HepG2 (cell line): ENCODE data around the gene CLEC16A. TPM values are rescaled to one million over a fixed set of nuclear protein-coding genes. Genes with fewer than 3 reads are reported as not detected.

Source experiments
- AHR ChIP-seq: IDR thresholded peaks from 2 replicates; pipeline ENCODE4 v1.6.1; 2018; ENCODE audit warnings: missing genetic modification reagents, missing compliant biosample characterization
- CHD2 ChIP-seq: IDR thresholded peaks from 2 replicates; pipeline ENCODE4 v1.6.1; 2011; ENCODE audit warnings: low read depth, low read length, improper control_type of control experiment
- EZH2 ChIP-seq: conservative IDR thresholded peaks from 2 replicates; pipeline ENCODE4 v1.6.1; 2012; ENCODE audit warnings: mild to moderate bottlenecking, low read depth, low read length, moderate library complexity
- FIP1L1 ChIP-seq: fragments of 200-400 bp; formaldehyde crosslinking; IDR thresholded peaks from 2 replicates; pipeline ENCODE4 v1.6.1; 2018; ENCODE audit warnings: low read depth, mild to moderate bottlenecking, low read length, moderate library complexity, borderline replicate concordance; ENCODE audit not compliant: insufficient read depth
- HOXD1 ChIP-seq: sonication (generic); formaldehyde crosslinking; IDR thresholded peaks from 2 replicates; pipeline ENCODE4 v1.5.0; 2020; ENCODE audit warnings: missing genetic modification reagents
- IKZF4 ChIP-seq: sonication (generic); formaldehyde crosslinking; IDR thresholded peaks from 2 replicates; pipeline ENCODE4 v1.5.1; 2020; ENCODE audit warnings: borderline replicate concordance, mild to moderate bottlenecking, low read depth, missing genetic modification reagents; ENCODE audit errors: not compliant biosample characterization
- SMC3 ChIP-seq: IDR thresholded peaks from 2 replicates; pipeline ENCODE4 v1.6.1; 2011; ENCODE audit warnings: low read length, improper control_type of control experiment
- TAF1 ChIP-seq: sonication (generic); formaldehyde crosslinking; IDR thresholded peaks from 2 replicates; pipeline ENCODE4 v1.4.0; 2020; ENCODE audit warnings: missing genetic modification reagents
- ZMYM3 ChIP-seq: sonication (generic); formaldehyde crosslinking; IDR thresholded peaks from 2 replicates; pipeline ENCODE4 v1.5.1; 2020; ENCODE audit warnings: mild to moderate bottlenecking, missing genetic modification reagents
- polyA plus RNA-seq, 8 experiments: library from polyadenylated mRNA; depleted of rRNA in 3 of 8; stranded (reverse) in 7 of 8; unstranded in 1 of 8; fragments of >200 nt; fragmentation: Illumina TruSeq in 4 of 8; extraction: Trizol in 4 of 8; gene quantifications; 2 replicates each; pipeline versions ENCODE4 v1.2.1 to v1.2.3, GENCODE V29; 2011 to 2016; ENCODE audit warnings: low read depth in 4 of 8, missing spikeins in 1 of 8, mixed read lengths in 1 of 8; ENCODE audit not compliant: insufficient read depth in 1 of 8
- total RNA-seq, 5 experiments: library from RNA; depleted of rRNA; stranded (reverse); fragments of >200 nt; fragmentation: Illumina TruSeq; extraction: Trizol; gene quantifications; 2 replicates each; pipeline ENCODE4 v1.2.3, GENCODE V29; 2016; ENCODE audit warnings: low read depth in 1 of 5
- TF ChIP-seq, protein P1 (sequence below): sonication (generic); formaldehyde crosslinking; IDR thresholded peaks from 2 replicates; pipeline ENCODE4 v1.4.0; 2020; ENCODE audit warnings: missing genetic modification reagents, borderline replicate concordance
- TF ChIP-seq, protein P2 (sequence below): IDR thresholded peaks from 2 replicates; pipeline ENCODE4 v1.6.1; 2016; ENCODE audit warnings: low read depth
- TF ChIP-seq, protein P3 (sequence below): sonication (generic); formaldehyde crosslinking; IDR thresholded peaks from 2 replicates; pipeline ENCODE4 v1.4.0; 2020; ENCODE audit warnings: missing genetic modification reagents
- TF ChIP-seq, protein P4 (sequence below): IDR thresholded peaks from 2 replicates; pipeline ENCODE4 v1.4.0; 2020; ENCODE audit warnings: mild to moderate bottlenecking, missing genetic modification reagents
- TF ChIP-seq, protein P5 (sequence below): sonication (generic); formaldehyde crosslinking; IDR thresholded peaks from 2 replicates; pipeline ENCODE4 v1.8.1; 2022; ENCODE audit warnings: low read depth, mild to moderate bottlenecking, missing genetic modification reagents

The CLEC16A gene
- total and polyA plus RNA-seq, 2 of the 13 experiments (the other 11 are each of a cell fraction or from before 2014, with no cell fraction given) = 8.5 to 10.3 TPM

DNA sequence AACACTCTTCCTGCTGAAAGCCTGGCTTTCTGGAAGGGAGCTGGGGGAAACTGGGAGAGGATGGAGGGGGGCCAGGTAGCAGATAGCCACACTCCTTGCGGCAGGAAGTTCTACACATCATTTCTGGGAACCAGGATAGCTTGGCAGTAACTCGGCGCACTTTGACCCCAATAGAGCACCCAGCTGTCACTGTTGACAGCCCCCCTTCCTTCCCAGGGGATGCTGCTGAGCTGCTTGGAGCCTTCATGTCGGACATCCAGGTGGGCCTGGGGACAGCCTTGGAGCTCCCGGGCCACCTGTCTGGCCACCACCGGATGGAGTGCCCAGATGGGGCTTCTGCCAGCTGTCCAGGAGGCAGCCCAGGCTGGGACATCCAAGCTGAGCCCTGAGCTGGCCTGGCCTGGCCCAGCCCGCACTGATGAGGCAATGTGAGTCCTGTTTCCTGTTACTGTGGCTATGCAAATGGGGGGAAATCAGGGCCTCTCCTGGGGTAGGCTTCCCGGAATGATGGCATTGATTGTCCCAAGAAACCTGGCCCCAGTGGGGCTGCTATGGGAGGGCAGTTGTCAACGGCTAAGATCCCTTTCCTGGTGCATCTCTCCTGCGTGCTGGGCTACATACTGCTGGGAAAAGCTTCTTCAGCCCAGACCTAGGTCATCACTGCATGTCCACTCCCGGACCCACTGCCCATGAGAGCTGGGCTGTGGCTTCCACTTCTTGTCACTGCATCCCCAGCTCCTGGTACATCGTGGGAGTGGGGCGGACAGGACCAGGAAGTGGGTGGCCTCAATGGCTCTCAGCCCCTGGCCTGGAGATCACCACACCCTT lies 261.6 kb downstream of the CLEC16A start (continued):
- TF ChIP-seq, protein P1, sequence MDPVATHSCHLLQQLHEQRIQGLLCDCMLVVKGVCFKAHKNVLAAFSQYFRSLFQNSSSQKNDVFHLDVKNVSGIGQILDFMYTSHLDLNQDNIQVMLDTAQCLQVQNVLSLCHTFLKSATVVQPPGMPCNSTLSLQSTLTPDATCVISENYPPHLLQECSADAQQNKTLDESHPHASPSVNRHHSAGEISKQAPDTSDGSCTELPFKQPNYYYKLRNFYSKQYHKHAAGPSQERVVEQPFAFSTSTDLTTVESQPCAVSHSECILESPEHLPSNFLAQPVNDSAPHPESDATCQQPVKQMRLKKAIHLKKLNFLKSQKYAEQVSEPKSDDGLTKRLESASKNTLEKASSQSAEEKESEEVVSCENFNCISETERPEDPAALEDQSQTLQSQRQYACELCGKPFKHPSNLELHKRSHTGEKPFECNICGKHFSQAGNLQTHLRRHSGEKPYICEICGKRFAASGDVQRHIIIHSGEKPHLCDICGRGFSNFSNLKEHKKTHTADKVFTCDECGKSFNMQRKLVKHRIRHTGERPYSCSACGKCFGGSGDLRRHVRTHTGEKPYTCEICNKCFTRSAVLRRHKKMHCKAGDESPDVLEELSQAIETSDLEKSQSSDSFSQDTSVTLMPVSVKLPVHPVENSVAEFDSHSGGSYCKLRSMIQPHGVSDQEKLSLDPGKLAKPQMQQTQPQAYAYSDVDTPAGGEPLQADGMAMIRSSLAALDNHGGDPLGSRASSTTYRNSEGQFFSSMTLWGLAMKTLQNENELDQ = no peak
- TF ChIP-seq CHD2 = no peak
- TF ChIP-seq, protein P2, sequence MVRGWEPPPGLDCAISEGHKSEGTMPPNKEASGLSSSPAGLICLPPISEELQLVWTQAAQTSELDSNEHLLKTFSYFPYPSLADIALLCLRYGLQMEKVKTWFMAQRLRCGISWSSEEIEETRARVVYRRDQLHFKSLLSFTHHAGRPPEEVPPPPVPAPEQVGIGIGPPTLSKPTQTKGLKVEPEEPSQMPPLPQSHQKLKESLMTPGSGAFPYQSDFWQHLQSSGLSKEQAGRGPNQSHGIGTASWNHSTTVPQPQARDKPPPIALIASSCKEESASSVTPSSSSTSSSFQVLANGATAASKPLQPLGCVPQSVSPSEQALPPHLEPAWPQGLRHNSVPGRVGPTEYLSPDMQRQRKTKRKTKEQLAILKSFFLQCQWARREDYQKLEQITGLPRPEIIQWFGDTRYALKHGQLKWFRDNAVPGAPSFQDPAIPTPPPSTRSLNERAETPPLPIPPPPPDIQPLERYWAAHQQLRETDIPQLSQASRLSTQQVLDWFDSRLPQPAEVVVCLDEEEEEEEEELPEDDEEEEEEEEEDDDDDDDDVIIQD = 0 out of 2 replicates have a peak, but pooled peaks have one; percentile 13
- TF ChIP-seq HOXD1 (CRISPR knock-in tag) = 0 out of 2 replicates have a peak, but pooled peaks have one; percentile 50
- TF ChIP-seq, protein P3, sequence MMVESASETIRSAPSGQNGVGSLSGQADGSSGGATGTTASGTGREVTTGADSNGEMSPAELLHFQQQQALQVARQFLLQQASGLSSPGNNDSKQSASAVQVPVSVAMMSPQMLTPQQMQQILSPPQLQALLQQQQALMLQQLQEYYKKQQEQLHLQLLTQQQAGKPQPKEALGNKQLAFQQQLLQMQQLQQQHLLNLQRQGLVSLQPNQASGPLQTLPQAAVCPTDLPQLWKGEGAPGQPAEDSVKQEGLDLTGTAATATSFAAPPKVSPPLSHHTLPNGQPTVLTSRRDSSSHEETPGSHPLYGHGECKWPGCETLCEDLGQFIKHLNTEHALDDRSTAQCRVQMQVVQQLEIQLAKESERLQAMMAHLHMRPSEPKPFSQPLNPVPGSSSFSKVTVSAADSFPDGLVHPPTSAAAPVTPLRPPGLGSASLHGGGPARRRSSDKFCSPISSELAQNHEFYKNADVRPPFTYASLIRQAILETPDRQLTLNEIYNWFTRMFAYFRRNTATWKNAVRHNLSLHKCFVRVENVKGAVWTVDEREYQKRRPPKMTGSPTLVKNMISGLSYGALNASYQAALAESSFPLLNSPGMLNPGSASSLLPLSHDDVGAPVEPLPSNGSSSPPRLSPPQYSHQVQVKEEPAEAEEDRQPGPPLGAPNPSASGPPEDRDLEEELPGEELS (CRISPR knock-in tag) = 0 out of 2 replicates have a peak, but pooled peaks have one; percentile 14
- no peak for TF ChIP-seq EZH2
- 0 out of 2 replicates have a peak, but pooled peaks have one; percentile 13 for TF ChIP-seq AHR (CRISPR knock-in tag)
- TF ChIP-seq IKZF4 (CRISPR knock-in tag) = peak; percentile 63
- TF ChIP-seq TAF1 (CRISPR knock-in tag) = no peak
- no peak for TF ChIP-seq FIP1L1
- TF ChIP-seq, protein P4, sequence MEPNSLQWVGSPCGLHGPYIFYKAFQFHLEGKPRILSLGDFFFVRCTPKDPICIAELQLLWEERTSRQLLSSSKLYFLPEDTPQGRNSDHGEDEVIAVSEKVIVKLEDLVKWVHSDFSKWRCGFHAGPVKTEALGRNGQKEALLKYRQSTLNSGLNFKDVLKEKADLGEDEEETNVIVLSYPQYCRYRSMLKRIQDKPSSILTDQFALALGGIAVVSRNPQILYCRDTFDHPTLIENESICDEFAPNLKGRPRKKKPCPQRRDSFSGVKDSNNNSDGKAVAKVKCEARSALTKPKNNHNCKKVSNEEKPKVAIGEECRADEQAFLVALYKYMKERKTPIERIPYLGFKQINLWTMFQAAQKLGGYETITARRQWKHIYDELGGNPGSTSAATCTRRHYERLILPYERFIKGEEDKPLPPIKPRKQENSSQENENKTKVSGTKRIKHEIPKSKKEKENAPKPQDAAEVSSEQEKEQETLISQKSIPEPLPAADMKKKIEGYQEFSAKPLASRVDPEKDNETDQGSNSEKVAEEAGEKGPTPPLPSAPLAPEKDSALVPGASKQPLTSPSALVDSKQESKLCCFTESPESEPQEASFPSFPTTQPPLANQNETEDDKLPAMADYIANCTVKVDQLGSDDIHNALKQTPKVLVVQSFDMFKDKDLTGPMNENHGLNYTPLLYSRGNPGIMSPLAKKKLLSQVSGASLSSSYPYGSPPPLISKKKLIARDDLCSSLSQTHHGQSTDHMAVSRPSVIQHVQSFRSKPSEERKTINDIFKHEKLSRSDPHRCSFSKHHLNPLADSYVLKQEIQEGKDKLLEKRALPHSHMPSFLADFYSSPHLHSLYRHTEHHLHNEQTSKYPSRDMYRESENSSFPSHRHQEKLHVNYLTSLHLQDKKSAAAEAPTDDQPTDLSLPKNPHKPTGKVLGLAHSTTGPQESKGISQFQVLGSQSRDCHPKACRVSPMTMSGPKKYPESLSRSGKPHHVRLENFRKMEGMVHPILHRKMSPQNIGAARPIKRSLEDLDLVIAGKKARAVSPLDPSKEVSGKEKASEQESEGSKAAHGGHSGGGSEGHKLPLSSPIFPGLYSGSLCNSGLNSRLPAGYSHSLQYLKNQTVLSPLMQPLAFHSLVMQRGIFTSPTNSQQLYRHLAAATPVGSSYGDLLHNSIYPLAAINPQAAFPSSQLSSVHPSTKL (CRISPR knock-in tag) = peak; percentile 78; the same call in 1 of the 2 replicates
- no peak for TF ChIP-seq ZMYM3 (CRISPR knock-in tag)
- TF ChIP-seq, protein P5, sequence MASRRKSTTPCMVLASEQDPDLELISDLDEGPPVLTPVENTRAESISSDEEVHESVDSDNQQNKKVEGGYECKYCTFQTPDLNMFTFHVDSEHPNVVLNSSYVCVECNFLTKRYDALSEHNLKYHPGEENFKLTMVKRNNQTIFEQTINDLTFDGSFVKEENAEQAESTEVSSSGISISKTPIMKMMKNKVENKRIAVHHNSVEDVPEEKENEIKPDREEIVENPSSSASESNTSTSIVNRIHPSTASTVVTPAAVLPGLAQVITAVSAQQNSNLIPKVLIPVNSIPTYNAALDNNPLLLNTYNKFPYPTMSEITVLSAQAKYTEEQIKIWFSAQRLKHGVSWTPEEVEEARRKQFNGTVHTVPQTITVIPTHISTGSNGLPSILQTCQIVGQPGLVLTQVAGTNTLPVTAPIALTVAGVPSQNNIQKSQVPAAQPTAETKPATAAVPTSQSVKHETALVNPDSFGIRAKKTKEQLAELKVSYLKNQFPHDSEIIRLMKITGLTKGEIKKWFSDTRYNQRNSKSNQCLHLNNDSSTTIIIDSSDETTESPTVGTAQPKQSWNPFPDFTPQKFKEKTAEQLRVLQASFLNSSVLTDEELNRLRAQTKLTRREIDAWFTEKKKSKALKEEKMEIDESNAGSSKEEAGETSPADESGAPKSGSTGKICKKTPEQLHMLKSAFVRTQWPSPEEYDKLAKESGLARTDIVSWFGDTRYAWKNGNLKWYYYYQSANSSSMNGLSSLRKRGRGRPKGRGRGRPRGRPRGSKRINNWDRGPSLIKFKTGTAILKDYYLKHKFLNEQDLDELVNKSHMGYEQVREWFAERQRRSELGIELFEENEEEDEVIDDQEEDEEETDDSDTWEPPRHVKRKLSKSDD (CRISPR knock-in tag) = no peak
- no peak for TF ChIP-seq SMC3
